Fibroblast of villous mesenchyme (primary cell): ENCODE data around the gene SLC38A9. TPM values are rescaled to one million over a fixed set of nuclear protein-coding genes. Genes with fewer than 3 reads are reported as not detected.
A peak's percentile ranks its signal among the peaks of the same experiment; 100 is the strongest.
"Not testable (repeated sequence)": the region's sequence is repeated elsewhere in the genome, so short reads cannot be mapped to it uniquely, and the experiment has no call there.

Source experiments
- DNase-seq: peaks from one replicate; pipeline ENCODE4 v3.0.0-alpha.2; 2010; ENCODE audit warnings: low read depth
- H3K4me3 ChIP-seq: 2 replicates; pipeline ENCODE4 v1.5.1; 2011; ENCODE audit warnings: low read depth, mild to moderate bottlenecking, low read length
- total RNA-seq: library from RNA; depleted of rRNA; stranded (reverse); fragments of >200 nt; gene quantifications from 2 replicates; pipeline ENCODE4 v1.2.3, GENCODE V29; 2012
- TF ChIP-seq, protein P1 (sequence below): IDR thresholded peaks from 2 replicates; pipeline ENCODE4 v1.5.1; 2012; ENCODE audit warnings: low read depth, mild to moderate bottlenecking, low read length; ENCODE audit not compliant: insufficient read depth

Gene SLC38A9, protein sequence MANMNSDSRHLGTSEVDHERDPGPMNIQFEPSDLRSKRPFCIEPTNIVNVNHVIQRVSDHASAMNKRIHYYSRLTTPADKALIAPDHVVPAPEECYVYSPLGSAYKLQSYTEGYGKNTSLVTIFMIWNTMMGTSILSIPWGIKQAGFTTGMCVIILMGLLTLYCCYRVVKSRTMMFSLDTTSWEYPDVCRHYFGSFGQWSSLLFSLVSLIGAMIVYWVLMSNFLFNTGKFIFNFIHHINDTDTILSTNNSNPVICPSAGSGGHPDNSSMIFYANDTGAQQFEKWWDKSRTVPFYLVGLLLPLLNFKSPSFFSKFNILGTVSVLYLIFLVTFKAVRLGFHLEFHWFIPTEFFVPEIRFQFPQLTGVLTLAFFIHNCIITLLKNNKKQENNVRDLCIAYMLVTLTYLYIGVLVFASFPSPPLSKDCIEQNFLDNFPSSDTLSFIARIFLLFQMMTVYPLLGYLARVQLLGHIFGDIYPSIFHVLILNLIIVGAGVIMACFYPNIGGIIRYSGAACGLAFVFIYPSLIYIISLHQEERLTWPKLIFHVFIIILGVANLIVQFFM
- 32.2 and 52.7 TPM in 2 replicates for total RNA-seq

DNA sequence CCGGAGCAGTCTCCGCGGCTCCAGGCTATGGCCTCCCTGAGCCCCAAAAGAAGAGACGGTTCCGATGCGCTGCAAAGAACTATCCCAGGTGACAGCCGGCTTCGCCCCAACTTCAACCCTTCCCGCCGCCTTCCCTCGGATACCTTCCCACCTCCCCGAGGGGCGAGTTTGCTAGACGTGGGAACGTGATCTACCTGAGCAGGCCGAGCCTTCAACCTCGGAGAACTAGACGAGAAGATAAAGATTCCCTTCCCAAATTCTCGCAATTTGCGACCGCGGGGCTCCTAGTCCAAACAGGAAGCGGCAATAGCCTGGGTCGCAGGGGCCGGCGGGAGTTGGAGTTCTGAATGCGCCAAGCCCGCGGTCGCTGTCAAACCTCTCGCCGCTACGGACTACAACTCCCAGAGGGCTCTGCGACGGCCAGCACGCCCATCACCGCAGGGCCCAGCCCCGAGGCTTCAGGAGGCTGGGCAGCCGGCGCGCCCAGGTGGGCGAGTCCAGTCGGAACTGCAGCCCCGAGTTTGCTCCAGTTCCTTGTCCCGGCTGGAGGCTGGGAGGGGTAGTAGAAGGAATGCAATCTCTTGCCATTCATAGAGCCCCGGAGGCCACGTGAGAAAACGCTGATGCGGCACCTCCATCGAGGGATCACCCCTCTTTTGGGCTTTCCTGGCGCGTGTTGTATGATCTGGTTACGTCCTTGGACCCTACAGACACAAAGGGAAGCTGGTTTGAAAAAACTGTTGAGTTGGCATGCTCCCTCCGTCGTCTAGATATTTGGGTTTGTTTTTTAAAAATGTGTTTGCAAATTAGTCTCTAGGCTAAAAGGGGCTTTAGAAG is at the start of gene SLC38A9:
TSS of gene SLC38A9 (minus strand) at position 302 of the 837 bp plus-strand sequence. CDS start 14,366 bp downstream, outside the sequence.
- TF ChIP-seq, protein P1, sequence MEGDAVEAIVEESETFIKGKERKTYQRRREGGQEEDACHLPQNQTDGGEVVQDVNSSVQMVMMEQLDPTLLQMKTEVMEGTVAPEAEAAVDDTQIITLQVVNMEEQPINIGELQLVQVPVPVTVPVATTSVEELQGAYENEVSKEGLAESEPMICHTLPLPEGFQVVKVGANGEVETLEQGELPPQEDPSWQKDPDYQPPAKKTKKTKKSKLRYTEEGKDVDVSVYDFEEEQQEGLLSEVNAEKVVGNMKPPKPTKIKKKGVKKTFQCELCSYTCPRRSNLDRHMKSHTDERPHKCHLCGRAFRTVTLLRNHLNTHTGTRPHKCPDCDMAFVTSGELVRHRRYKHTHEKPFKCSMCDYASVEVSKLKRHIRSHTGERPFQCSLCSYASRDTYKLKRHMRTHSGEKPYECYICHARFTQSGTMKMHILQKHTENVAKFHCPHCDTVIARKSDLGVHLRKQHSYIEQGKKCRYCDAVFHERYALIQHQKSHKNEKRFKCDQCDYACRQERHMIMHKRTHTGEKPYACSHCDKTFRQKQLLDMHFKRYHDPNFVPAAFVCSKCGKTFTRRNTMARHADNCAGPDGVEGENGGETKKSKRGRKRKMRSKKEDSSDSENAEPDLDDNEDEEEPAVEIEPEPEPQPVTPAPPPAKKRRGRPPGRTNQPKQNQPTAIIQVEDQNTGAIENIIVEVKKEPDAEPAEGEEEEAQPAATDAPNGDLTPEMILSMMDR, result no peak
- peak within 1 kb of the TSS; percentile 100 for H3K4me3 ChIP-seq
- peak; percentile 94 for DNase-seq

DNA sequence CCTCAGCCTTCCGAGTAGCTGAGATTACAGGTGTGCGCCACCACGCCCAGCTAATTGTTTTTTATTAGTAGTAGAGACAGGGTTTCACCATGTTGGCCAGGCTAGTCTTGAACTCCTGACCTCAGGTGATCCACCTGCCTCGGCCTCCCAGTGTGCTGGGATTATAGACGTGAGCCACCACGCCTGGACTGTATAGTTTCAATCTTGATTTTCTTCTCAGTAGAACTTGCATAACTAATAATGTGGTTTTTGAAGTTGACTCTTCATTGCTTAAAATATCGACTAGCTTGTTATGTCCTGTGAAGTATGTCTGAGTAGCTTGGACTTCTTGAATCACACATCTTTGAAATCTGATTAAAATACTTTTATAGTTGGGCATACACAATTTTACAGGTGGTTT is 49.6 kb upstream of the SLC38A9 start:
- not testable (repeated sequence) for H3K4me3 ChIP-seq, DNase-seq

DNA sequence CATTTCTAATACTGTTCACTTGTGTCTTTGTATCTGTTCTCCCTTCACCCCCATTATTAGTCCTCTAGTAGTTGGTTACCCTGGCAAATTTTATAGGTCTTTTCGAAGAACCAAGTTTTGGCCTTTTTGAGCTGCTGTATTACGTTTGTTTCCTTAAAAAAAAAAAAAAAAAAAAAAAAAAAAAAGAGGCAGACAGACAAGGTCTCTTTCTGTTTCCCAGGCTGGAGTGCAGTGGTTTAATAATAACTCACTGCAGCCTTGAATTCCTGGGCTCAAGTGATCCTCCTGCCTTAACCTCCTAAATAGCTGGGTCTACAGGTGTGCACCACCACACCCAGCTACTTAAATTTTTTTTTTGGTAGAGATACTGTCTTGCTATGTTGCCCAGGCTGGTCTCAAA is 46.6 kb upstream of the SLC38A9 start:
- no peak overlapping the region for H3K4me3 ChIP-seq
- TF ChIP-seq, protein P1, result no peak
- DNase-seq, result no peak

DNA sequence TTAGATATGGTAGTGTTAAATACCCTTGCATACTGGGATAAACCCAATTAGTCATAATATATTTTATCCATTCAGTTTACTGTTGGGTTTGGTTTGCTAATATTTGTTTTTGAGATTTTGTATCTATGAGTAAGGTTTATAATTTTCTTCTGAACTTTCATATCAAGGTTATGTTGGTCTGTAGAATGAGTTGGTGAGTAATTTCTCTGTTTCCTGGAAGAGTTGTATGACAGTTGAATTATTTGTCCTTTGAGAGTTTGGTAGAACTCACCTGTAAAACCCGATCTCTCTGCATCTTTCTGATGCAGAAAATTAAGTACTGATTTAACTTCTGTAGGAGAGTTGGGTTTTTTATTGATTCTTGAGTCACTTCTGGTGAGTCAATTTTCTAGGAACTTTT is 46.1 kb upstream of the SLC38A9 start:
- TF ChIP-seq, protein P1, result no peak
- no peak overlapping the region for H3K4me3 ChIP-seq
- no peak for DNase-seq

DNA sequence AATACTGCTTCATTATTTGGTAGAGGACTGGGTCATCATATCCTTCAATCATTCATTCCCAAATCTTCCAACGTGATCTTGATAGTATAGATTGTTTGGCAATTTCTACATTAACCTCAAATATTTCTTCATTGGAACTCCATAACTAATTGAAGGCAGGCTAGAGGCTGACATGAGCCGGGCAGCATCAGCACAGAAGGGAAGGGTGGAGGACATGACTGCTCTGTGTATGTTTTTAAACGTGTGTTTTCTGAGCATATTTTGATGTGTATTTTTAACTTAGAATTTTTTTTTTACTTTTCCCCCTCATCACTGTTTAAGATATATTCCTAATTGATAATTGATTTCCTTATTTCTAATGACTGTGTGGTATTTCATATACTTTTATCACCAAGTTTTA is 38.4 kb upstream of the SLC38A9 start:
- TF ChIP-seq, protein P1, result no peak
- DNase-seq, result no peak
- H3K4me3 ChIP-seq, result no peak overlapping the region

DNA sequence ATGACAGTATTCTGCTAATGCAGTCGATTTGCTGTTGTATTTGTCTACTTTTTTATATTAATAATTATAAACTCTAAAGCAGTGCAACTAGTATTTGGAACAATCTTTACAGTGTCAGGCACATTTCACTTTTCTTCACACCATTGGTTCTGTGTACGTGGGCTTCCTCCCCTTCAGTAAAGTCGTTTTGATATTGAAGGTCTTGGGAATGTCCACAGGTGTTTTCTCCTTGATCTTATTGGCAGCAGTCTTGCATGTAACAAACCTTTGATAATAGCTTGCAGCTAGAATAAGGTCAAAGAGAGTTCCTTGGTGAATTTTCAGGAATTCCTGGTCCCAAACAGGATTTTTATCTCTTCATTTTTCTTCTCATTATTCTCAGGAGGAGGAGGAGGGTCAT is 37.9 kb upstream of the SLC38A9 start:
- H3K4me3 ChIP-seq, result no peak overlapping the region
- DNase-seq, result no peak
- TF ChIP-seq, protein P1, result no peak

DNA sequence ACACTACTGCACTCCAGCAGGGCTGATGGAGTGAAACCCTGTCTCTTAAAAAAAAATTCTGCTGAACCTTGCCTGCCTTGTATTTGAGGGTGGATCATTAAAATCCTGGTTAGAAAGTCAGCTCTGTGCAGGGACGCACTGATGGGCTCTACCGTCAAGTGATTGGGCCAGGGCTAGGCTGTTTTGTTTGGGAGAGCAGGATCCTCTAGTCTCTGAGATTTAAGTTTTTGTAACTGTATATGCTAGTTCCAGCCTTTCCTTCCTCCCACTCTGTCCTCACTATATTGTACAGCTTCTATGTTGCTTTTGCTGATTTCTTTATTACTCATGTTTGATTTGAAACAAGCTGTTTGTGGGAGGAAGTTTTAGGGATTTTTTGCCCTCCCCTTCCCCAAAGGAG is 37.3 kb upstream of the SLC38A9 start:
- H3K4me3 ChIP-seq, result no peak overlapping the region
- TF ChIP-seq, protein P1, result no peak

More for the DNA sequence above, 37.3 kb upstream of the SLC38A9 start:
- no peak for DNase-seq
